HCT116 (cell line): Measurements from ENCODE around the gene CENPT. TPM values are rescaled to one million over a fixed set of nuclear protein-coding genes. Genes with fewer than 3 reads are reported as not detected.

Source experiments
- ATAC-seq: fragments of 200-7000 bp; cut with Tn5 transposase; 2 replicates; pipeline ENCODE4 v1.9.1; 2020; ENCODE audit warnings: mild to moderate bottlenecking, moderate library complexity
- BruUV-seq: library from RNA; stranded (reverse); fragments of 400-500 nt; replicated peaks from 2 replicates; lab custom pipeline; 2021; lab: Mats Ljungman, UMichigan
- CTCF ChIA-PET: fragments of 300-600 bp; sonication (Branson Sonifier 250); formaldehyde crosslinking; loops from one replicate; lab custom pipeline; 2021; ENCODE audit warnings: antibody characterized with exemption; lab: Charles Lee
- POLR2A ChIA-PET: fragments of 300-600, 350-600 bp; sonication (Branson Sonifier 250); formaldehyde crosslinking; loops from one replicate; lab custom pipeline; 2021; ENCODE audit warnings: antibody characterized with exemption; lab: Charles Lee
- RAD21 ChIA-PET, 2 experiments: fragments of 300-600 bp; sonication (Branson Sonifier 250); formaldehyde crosslinking; loops; one replicate each; lab custom pipeline; 2023; ENCODE audit warnings: low total read pairs in 2 of 2; ENCODE audit not compliant: uncharacterized antibody in 2 of 2, unreplicated experiment in 2 of 2, low non-redundant PET in 1 of 2; lab: Charles Lee
- DNase-seq: peaks from one replicate; pipeline ENCODE4 v3.0.0-alpha.2; 2010; ENCODE audit warnings: low read depth, low spot score
- H2AFZ ChIP-seq: fragments of 200-600 bp; shearing (Covaris generic), sonication (generic); 2 replicates; pipeline ENCODE4 v1.6.1; 2017; ENCODE audit warnings: low read depth, mixed run types, mixed read lengths, antibody characterized with exemption, low read length; ENCODE audit not compliant: poor library complexity, severe bottlenecking
- H3K27ac ChIP-seq: 2 replicates; pipeline ENCODE4 v1.5.1; 2012; ENCODE audit warnings: low read depth, low read length
- H3K27me3 ChIP-seq: fragments of 200-600 bp; sonication (generic); 2 replicates; pipeline ENCODE4 v1.6.1; 2016; ENCODE audit warnings: mixed run types, low read length, mixed read lengths; ENCODE audit not compliant: insufficient read depth
- H3K36me3 ChIP-seq, 2 experiments: fragments of 200-500 bp in 1 of 2; fragments of 200-600 bp in 1 of 2; sonication (Bioruptor generic) in 1 of 2; sonication (generic) in 1 of 2; 2 replicates each; pipeline versions ENCODE4 v1.5.1 to v1.6.1; 2014 to 2016; ENCODE audit warnings: low read length in 2 of 2, inconsistent platforms in 1 of 2, mixed read lengths in 1 of 2, mixed run types in 1 of 2; ENCODE audit not compliant: insufficient read depth in 2 of 2, control insufficient read depth in 1 of 2
- H3K4me1 ChIP-seq, 2 experiments: fragments of 200-600 bp in 1 of 2; sonication (generic) in 1 of 2; 2 replicates each; pipeline versions ENCODE4 v1.5.1 to v1.6.1; 2012 to 2017; ENCODE audit warnings: low read length in 2 of 2, inconsistent platforms in 1 of 2, mild to moderate bottlenecking in 1 of 2, mixed read lengths in 1 of 2, mixed run types in 1 of 2, moderate library complexity in 1 of 2; ENCODE audit not compliant: insufficient read depth in 2 of 2, control insufficient read depth in 1 of 2
- H3K4me2 ChIP-seq: fragments of 200-600 bp; sonication (generic); 2 replicates; pipeline ENCODE4 v1.6.1; 2017; ENCODE audit warnings: mixed run types, low read length, mixed read lengths
- H3K4me3 ChIP-seq, 2 experiments: fragments of 200-600 bp in 1 of 2; sonication (generic) in 1 of 2; replicated peaks in 1 of 2; 2 replicates each; pipeline ENCODE4 v1.5.1; 2011 to 2016; ENCODE audit warnings: low read length in 2 of 2, control low read depth in 1 of 2, low read depth in 1 of 2, mild to moderate bottlenecking in 1 of 2, mixed read lengths in 1 of 2, mixed run types in 1 of 2
- H3K79me2 ChIP-seq: fragments of 200-600 bp; sonication (generic); 2 replicates; pipeline ENCODE4 v1.6.1; 2017; ENCODE audit warnings: mild to moderate bottlenecking, mixed run types, low read length, moderate library complexity, mixed read lengths; ENCODE audit not compliant: insufficient read depth
- H3K9ac ChIP-seq: fragments of 200-600 bp; sonication (generic); 2 replicates; pipeline ENCODE4 v1.6.1; 2016; ENCODE audit warnings: low read length, mixed read lengths
- H3K9me2 ChIP-seq: fragments of 200-600 bp; sonication (generic), shearing (Covaris generic); 2 replicates; pipeline ENCODE4 v1.6.1; 2017; ENCODE audit warnings: mixed run types, mild to moderate bottlenecking, moderate library complexity; ENCODE audit not compliant: insufficient read depth
- H3K9me3 ChIP-seq, 2 experiments: fragments of 200-500 bp in 1 of 2; fragments of 200-600 bp in 1 of 2; sonication (Bioruptor generic) in 1 of 2; sonication (generic) in 1 of 2; 2 replicates each; pipeline ENCODE4 v1.6.1; 2014 to 2017; ENCODE audit warnings: low read length in 2 of 2, mixed read lengths in 2 of 2, inconsistent platforms in 1 of 2, low read depth in 1 of 2, mild to moderate bottlenecking in 1 of 2, mixed run types in 1 of 2, moderate library complexity in 1 of 2; ENCODE audit not compliant: control insufficient read depth in 1 of 2, insufficient read depth in 1 of 2
- H4K20me1 ChIP-seq: fragments of 200-600 bp; sonication (generic), shearing (Covaris generic); 2 replicates; pipeline ENCODE4 v1.6.1; 2017; ENCODE audit warnings: mixed run types, mild to moderate bottlenecking, moderate library complexity; ENCODE audit not compliant: insufficient read depth
- CBX3 ChIP-seq: IDR thresholded peaks from 2 replicates; pipeline ENCODE4 v1.6.1; 2012; ENCODE audit warnings: low read depth
- FOSL1 ChIP-seq: IDR thresholded peaks from 2 replicates; pipeline ENCODE4 v1.6.1; 2012; ENCODE audit warnings: low read depth
- JUND ChIP-seq: IDR thresholded peaks from 2 replicates; pipeline ENCODE4 v1.6.1; 2012
- MAX ChIP-seq: IDR thresholded peaks from 2 replicates; pipeline ENCODE4 v1.6.1; 2012
- POLR2AphosphoS5 ChIP-seq: IDR thresholded peaks from 2 replicates; pipeline ENCODE4 v1.6.1; 2011; ENCODE audit warnings: mild to moderate bottlenecking, low read depth, low read length, moderate library complexity
- RAD21 ChIP-seq: IDR thresholded peaks from 2 replicates; pipeline ENCODE4 v1.6.1; 2012; ENCODE audit warnings: low read depth, mild to moderate bottlenecking
- REST ChIP-seq: IDR thresholded peaks from 2 replicates; pipeline ENCODE4 v1.6.1; 2012; ENCODE audit warnings: low read depth
- SIN3A ChIP-seq: IDR thresholded peaks from 2 replicates; pipeline ENCODE4 v1.6.1; 2012; ENCODE audit warnings: low read depth
- SRF ChIP-seq: IDR thresholded peaks from 2 replicates; pipeline ENCODE4 v1.6.1; 2012; ENCODE audit warnings: low read depth
- YY1 ChIP-seq: IDR thresholded peaks from 2 replicates; pipeline ENCODE4 v1.6.1; 2011; ENCODE audit warnings: low read length, low read depth, moderate library complexity, mild to moderate bottlenecking; ENCODE audit not compliant: insufficient replicate concordance; ENCODE audit errors: extremely low read depth
- ZFX ChIP-seq: fragments of 450-650 bp; IDR thresholded peaks from 2 replicates; pipeline ENCODE4 v1.6.1; 2017
- ZNF274 ChIP-seq: fragments of 200-500 bp; sonication (Bioruptor generic); IDR thresholded peaks from 2 replicates; pipeline ENCODE4 v1.6.1; 2014; ENCODE audit warnings: mild to moderate bottlenecking, low read depth, low read length, inconsistent platforms
- intact Hi-C: fragments of 100-400 bp; cut with micrococcal nuclease; formaldehyde crosslinking; loops from 2 replicates; pipeline ENCODE4 v1.10.0; 2022
- total RNA-seq: library from RNA; stranded (reverse); gene quantifications from one replicate; pipeline ENCODE4 v1.2.1, GENCODE V29; 2021; ENCODE audit not compliant: unreplicated experiment
- TF ChIP-seq, protein P1 (sequence below): IDR thresholded peaks from 2 replicates; pipeline ENCODE4 v1.6.1; 2011; ENCODE audit warnings: mild to moderate bottlenecking, low read length, moderate library complexity; ENCODE audit not compliant: insufficient replicate concordance; ENCODE audit errors: extremely low read depth
- TF ChIP-seq, protein P2 (sequence below), 3 experiments: fragments of 200-600 bp in 1 of 3; sonication (generic) in 1 of 3; IDR thresholded peaks in 2 of 3; conservative IDR thresholded peaks in 1 of 3; 2 replicates each; pipeline ENCODE4 v1.5.1; 2012 to 2017; ENCODE audit warnings: low read depth in 2 of 3, low read length in 2 of 3, antibody characterized with exemption in 1 of 3, borderline replicate concordance in 1 of 3, control low read depth in 1 of 3, mild to moderate bottlenecking in 1 of 3, mixed read lengths in 1 of 3, mixed run types in 1 of 3, moderate library complexity in 1 of 3; ENCODE audit not compliant: insufficient read depth in 1 of 3
- TF ChIP-seq, protein P3 (sequence below): IDR thresholded peaks from 2 replicates; pipeline ENCODE4 v1.6.1; 2012

CENPT gene
- total RNA-seq, 1 experiment from 2014 or later, result 40.5 TPM

- H3K27me3 ChIP-seq, result no peaks in the 10 kb centered on the region
- H3K36me3 ChIP-seq, result peaks cover 28 to 40% of the 10 kb centered on the region in 2 experiments; a peak in 3 of 4 replicates
- TF ChIP-seq, protein P1, sequence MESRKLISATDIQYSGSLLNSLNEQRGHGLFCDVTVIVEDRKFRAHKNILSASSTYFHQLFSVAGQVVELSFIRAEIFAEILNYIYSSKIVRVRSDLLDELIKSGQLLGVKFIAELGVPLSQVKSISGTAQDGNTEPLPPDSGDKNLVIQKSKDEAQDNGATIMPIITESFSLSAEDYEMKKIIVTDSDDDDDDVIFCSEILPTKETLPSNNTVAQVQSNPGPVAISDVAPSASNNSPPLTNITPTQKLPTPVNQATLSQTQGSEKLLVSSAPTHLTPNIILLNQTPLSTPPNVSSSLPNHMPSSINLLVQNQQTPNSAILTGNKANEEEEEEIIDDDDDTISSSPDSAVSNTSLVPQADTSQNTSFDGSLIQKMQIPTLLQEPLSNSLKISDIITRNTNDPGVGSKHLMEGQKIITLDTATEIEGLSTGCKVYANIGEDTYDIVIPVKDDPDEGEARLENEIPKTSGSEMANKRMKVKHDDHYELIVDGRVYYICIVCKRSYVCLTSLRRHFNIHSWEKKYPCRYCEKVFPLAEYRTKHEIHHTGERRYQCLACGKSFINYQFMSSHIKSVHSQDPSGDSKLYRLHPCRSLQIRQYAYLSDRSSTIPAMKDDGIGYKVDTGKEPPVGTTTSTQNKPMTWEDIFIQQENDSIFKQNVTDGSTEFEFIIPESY, result no peak
- no peak for TF ChIP-seq JUND
- no peak for TF ChIP-seq REST
- 0 out of 2 replicates have a peak, but pooled peaks have one; percentile 29 for TF ChIP-seq CBX3
- TF ChIP-seq YY1, result no peak
- no peak for TF ChIP-seq ZFX
- TF ChIP-seq RAD21, result peak; percentile 72
- TF ChIP-seq MAX, result peak; percentile 88
- no peak for TF ChIP-seq ZNF274
- TF ChIP-seq SRF, result no peak
- TF ChIP-seq, protein P2, sequence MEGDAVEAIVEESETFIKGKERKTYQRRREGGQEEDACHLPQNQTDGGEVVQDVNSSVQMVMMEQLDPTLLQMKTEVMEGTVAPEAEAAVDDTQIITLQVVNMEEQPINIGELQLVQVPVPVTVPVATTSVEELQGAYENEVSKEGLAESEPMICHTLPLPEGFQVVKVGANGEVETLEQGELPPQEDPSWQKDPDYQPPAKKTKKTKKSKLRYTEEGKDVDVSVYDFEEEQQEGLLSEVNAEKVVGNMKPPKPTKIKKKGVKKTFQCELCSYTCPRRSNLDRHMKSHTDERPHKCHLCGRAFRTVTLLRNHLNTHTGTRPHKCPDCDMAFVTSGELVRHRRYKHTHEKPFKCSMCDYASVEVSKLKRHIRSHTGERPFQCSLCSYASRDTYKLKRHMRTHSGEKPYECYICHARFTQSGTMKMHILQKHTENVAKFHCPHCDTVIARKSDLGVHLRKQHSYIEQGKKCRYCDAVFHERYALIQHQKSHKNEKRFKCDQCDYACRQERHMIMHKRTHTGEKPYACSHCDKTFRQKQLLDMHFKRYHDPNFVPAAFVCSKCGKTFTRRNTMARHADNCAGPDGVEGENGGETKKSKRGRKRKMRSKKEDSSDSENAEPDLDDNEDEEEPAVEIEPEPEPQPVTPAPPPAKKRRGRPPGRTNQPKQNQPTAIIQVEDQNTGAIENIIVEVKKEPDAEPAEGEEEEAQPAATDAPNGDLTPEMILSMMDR (IDR thresholded peaks at IDR 0.05 in 2 of 3, conservative IDR thresholded peaks at IDR 0.05 in 1 of 3; ENCODE audit: borderline replicate concordance in 1 of 3, insufficient read depth in 1 of 3, low read depth in 2 of 3, low read length in 2 of 3), result peak; percentile 55 to 84 (median 59); a peak in 5 of 6 replicates
- no peak for TF ChIP-seq FOSL1
- TF ChIP-seq POLR2AphosphoS5, result no peak
- TF ChIP-seq, protein P3, sequence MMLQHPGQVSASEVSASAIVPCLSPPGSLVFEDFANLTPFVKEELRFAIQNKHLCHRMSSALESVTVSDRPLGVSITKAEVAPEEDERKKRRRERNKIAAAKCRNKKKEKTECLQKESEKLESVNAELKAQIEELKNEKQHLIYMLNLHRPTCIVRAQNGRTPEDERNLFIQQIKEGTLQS, result no peak
- TF ChIP-seq SIN3A, result no peak
- TF ChIP-seq, all 23 proteins: peak for 4
- ChIA-PET RAD21 (interaction anchor here in 1 of 2 experiments (1.0 kb wide), 1 partner anchor 49 kb away, joined by 8 read pairs; no protein-coding TSS in a partner anchor), CTCF (interaction anchor here (0.7 to 2.1 kb wide), 4 partner anchors 49 to 344 kb away, joined by 3 to 18 read pairs (median 10); no protein-coding TSS in a partner anchor), POLR2A (interaction anchor here (0.7 kb wide), 2 partner anchors 19 to 45 kb away, joined by 3 read pairs; no protein-coding TSS in a partner anchor)
- peaks cover 8 to 42% of the 10 kb centered on the region in 2 experiments; a peak in 3 of 4 replicates for H3K4me1 ChIP-seq
- H3K27ac ChIP-seq, result peak overlapping the region; percentile 0; the same call in 1 of the 2 replicates
- H3K9ac ChIP-seq, result no peak overlapping the region
- H3K9me3 ChIP-seq, result no peaks in the 10 kb centered on the region
- H4K20me1 ChIP-seq, result peaks cover 4% of the 10 kb centered on the region; the same call in 1 of the 2 replicates
- H3K79me2 ChIP-seq, result peaks cover 60% of the 10 kb centered on the region
- no peak overlapping the region for H3K4me2 ChIP-seq
- no peak overlapping the region for H2AFZ ChIP-seq
- no peaks in the 10 kb centered on the region for H3K9me2 ChIP-seq
- ATAC-seq (peak; percentile 90), DNase-seq (no peak)
- intact Hi-C loops, result loop anchor here (1.0 to 2.0 kb wide), 2 partner anchors 49 to 193 kb away; no protein-coding TSS in a partner anchor
- BruUV-seq, result no TSS peak
- H3K4me3 ChIP-seq, result no peak overlapping the region
Measured at GRCh38 chr16:67865318-67865717, 17.8 kb upstream of the CENPT start.
